Muscle of leg (tissue), 11 donors: ENCODE data around the gene WDR41. TPM values are rescaled to one million over a fixed set of nuclear protein-coding genes. Genes with fewer than 3 reads are reported as not detected.

Experiments used
- DNase-seq: peaks from one replicate; pipeline ENCODE4 v3.0.0; 2013
- H3K27ac ChIP-seq: one replicate; pipeline ENCODE4 v1.5.1; 2013; ENCODE audit warnings: mild to moderate bottlenecking, low read length, control low read depth
- H3K27me3 ChIP-seq: one replicate; pipeline ENCODE4 v1.6.1; 2013; ENCODE audit warnings: low read length; ENCODE audit not compliant: control insufficient read depth, insufficient read depth
- H3K36me3 ChIP-seq: one replicate; pipeline ENCODE4 v1.6.1; 2013; ENCODE audit warnings: low read length; ENCODE audit not compliant: control insufficient read depth, insufficient read depth
- H3K4me1 ChIP-seq: one replicate; pipeline ENCODE4 v1.6.1; 2013; ENCODE audit warnings: low read length; ENCODE audit not compliant: control insufficient read depth, insufficient read depth
- H3K4me3 ChIP-seq: one replicate; pipeline ENCODE4 v1.5.1; 2013; ENCODE audit warnings: low read length, control low read depth
- H3K9me3 ChIP-seq: replicated peaks from 2 replicates; pipeline ENCODE4 v1.6.1; 2013; ENCODE audit warnings: low read depth, low read length; ENCODE audit not compliant: control insufficient read depth
- WGBS: methylation state at CpG from one replicate; pipeline ENCODE4 v1.1.5; 2013; ENCODE audit warnings: missing lambda C conversion rate; ENCODE audit not compliant: insufficient coverage; 5-methylcytosine and 5-hydroxymethylcytosine counted together
- polyA plus RNA-seq, 8 donors: library from polyadenylated mRNA; unstranded; fragments of 120-200 nt; gene quantifications; one replicate each; pipeline versions ENCODE4 v1.2.1 to v1.2.3, GENCODE V29; 2013; ENCODE audit warnings: inconsistent platforms in 1 of 8, low replicate concordance in 1 of 8; ENCODE audit not compliant: insufficient read length in 8 of 8, insufficient read depth in 1 of 8
- total RNA-seq: library from RNA; stranded (reverse); fragments of 120-200 nt; gene quantifications from one replicate; pipeline ENCODE4 v1.2.4, GENCODE V29; 2013

WDR41 gene
- total and polyA plus RNA-seq, 9 donors, result 30.4 to 60.2 (median 42.4) TPM

GRCh38 chr5:77428526-77428925, 63.6 kb downstream of the WDR41 start:
- no CpG with 5 or more reads among the region's 5 CpGs for WGBS
- no peak overlapping the region for H3K27ac ChIP-seq
- no peak overlapping the region for H3K4me3 ChIP-seq
- DNase-seq, result no peak
- no peaks in the 10 kb centered on the region for H3K27me3 ChIP-seq
- H3K4me1 ChIP-seq, result no peaks in the 10 kb centered on the region
- peaks cover 23% of the 10 kb centered on the region for H3K36me3 ChIP-seq
- H3K9me3 ChIP-seq, result no peaks in the 10 kb centered on the region

- no peaks in the 10 kb centered on the region for H3K9me3 ChIP-seq
- DNase-seq, result peak; percentile 55
- H3K4me3 ChIP-seq, result no peak overlapping the region
- no peak overlapping the region for H3K27ac ChIP-seq
- no peaks in the 10 kb centered on the region for H3K4me1 ChIP-seq
- no peaks in the 10 kb centered on the region for H3K27me3 ChIP-seq
- H3K36me3 ChIP-seq, result peaks cover 23% of the 10 kb centered on the region
Measured at GRCh38 chr5:77427998-77428397, 64.1 kb downstream of the WDR41 start.

- H3K4me3 ChIP-seq, result no peak overlapping the region
- no peaks in the 10 kb centered on the region for H3K9me3 ChIP-seq
- DNase-seq, result no peak
- H3K27ac ChIP-seq, result no peak overlapping the region
- H3K27me3 ChIP-seq, result no peaks in the 10 kb centered on the region
- peaks cover 20% of the 10 kb centered on the region for H3K36me3 ChIP-seq
- no peaks in the 10 kb centered on the region for H3K4me1 ChIP-seq
- no CpG with 5 or more reads among the region's 2 CpGs for WGBS
Measured at GRCh38 chr5:77426670-77427069, 65.4 kb downstream of the WDR41 start.

GRCh38 chr5:77425998-77426659, 66.0 kb downstream of the WDR41 start:
- WGBS, result 67% methylated on average over 4 of the region's 8 CpGs
- peaks cover 20% of the 10 kb centered on the region for H3K36me3 ChIP-seq
- no peak overlapping the region for H3K27ac ChIP-seq
- H3K4me3 ChIP-seq, result no peak overlapping the region
- H3K27me3 ChIP-seq, result no peaks in the 10 kb centered on the region
- no peaks in the 10 kb centered on the region for H3K4me1 ChIP-seq
- no peaks in the 10 kb centered on the region for H3K9me3 ChIP-seq
- peak; percentile 32 for DNase-seq

GRCh38 chr5:77425420-77425819, 66.7 kb downstream of the WDR41 start:
- Histone ChIP-seq H3K27me3 (no peaks in the 10 kb centered on the region), H3K4me1 (no peaks in the 10 kb centered on the region), H3K36me3 (peaks cover 18% of the 10 kb centered on the region), H3K4me3 (no peak overlapping the region), H3K9me3 (no peaks in the 10 kb centered on the region), H3K27ac (no peak overlapping the region)
- no peak for DNase-seq
- 94% methylated on average over 3 of the region's 5 CpGs for WGBS

DNA sequence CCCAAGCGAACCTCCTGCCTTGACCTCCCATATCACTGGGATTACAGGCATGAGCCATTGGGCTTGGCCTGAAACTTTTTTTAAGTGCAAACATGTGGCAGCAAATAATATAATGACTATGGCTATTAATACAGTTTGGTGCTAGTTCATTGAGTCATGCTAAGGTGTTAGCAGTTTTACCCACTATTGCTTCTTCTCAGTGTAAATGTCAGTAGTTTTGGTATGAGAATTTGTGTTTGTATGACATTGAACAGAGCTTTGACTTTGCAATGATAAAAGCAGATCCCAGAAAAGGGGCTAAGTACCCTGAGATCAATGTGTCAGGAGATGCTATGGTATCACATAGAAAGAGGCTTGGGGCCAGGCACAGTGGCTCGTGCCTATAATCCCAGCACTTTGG, 67.2 kb downstream of the WDR41 start:
- Histone ChIP-seq H3K9me3 (no peaks in the 10 kb centered on the region), H3K4me1 (no peaks in the 10 kb centered on the region), H3K27me3 (no peaks in the 10 kb centered on the region), H3K4me3 (no peak overlapping the region), H3K36me3 (peaks cover 16% of the 10 kb centered on the region), H3K27ac (no peak overlapping the region)
- WGBS, result 60% methylated on average over 1 of the region's 2 CpGs
- DNase-seq, result no peak

DNA sequence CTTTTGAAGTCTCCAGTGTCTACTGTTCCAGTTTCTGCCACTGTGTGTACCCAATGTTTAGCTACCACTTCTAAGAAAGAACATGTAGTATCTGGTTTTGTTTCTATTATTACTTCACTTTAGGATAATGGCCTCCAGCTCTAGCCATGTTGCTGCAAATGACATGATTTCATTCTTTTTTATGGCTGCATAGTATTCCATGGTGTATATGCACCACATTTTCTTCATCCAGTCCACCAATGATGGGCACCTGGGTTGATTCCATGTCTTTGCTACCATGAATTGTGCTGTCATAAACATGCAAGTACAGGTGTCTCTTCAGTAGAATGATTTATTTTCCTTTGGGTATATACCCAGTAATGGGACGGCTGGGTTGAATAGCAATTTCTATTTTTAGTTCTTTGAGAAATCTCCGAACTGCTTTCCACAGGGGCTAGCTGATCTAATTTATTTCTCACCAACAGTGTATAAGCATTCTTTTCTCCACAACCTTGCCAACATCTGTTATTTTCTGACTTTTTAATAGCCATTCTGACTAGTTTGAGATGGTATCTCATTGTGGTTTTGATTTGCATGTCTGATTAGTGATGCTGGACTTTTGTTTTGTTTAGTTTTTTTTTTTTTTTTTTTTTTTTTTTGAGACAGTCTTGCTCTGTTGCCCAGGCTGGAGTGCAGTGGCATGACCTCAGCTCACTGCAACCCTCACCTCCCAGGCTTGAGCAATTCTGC, 68.9 kb downstream of the WDR41 start:
- Histone ChIP-seq H3K4me1 (no peaks in the 10 kb centered on the region), H3K27me3 (no peaks in the 10 kb centered on the region), H3K4me3 (no peak overlapping the region), H3K9me3 (no peaks in the 10 kb centered on the region), H3K36me3 (peaks cover 15% of the 10 kb centered on the region), H3K27ac (no peak overlapping the region)
- no peak for DNase-seq
- no CpG with 5 or more reads among the region's 2 CpGs for WGBS

GRCh38 chr5:77420940-77421339, 71.2 kb downstream of the WDR41 start:
- WGBS, result 50% methylated on average over 1 of the region's 3 CpGs
- H3K27me3 ChIP-seq, result no peaks in the 10 kb centered on the region
- no peaks in the 10 kb centered on the region for H3K9me3 ChIP-seq
- no peak for DNase-seq
- peaks cover 10% of the 10 kb centered on the region for H3K36me3 ChIP-seq
- no peaks in the 10 kb centered on the region for H3K4me1 ChIP-seq
- H3K4me3 ChIP-seq, result no peak overlapping the region
- H3K27ac ChIP-seq, result no peak overlapping the region

DNA sequence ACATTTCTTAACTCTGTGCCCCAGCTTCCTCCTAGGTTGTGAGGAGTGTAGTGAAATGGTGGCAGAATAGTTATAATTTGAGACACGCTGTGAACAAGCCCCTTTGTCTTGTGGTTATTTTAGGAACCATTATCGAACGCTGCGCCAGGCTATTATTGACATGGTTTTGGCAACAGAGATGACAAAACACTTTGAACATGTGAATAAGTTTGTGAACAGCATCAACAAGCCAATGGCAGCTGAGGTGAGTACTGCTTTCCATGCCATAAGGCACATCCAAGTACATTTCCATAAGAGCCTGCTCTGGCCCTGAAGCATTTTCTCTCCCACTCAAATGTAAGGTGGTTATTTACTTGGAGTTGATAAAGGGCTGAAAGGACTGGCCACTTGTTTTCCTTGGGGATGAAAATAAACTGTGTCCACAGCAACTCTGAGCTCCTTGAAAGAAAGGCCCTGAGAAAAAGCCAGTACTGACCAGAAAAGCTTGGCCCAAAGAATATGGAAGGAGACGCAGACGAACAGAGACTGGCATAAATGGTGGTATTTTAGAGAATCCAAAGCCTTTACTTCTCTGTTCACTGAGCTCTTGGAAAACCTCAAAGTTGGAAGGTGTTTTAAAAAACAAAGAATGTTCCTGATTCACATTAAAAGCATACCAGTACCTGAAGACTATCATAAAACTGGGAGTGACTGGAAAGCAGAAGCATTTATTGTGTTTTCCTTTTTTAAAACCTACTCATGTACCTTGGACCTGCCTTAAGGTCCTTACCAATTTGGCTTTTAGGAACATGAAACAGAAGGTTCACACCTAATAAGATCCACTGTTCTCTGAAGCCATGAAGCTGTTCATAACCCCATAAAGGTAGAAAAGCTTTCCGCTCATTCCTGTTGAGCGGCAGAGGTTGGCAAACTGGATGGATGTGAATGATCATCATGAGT, 72.2 kb downstream of the WDR41 start:
- H3K27ac ChIP-seq, result no peak overlapping the region
- no peaks in the 10 kb centered on the region for H3K4me1 ChIP-seq
- no peak for DNase-seq
- no peak overlapping the region for H3K4me3 ChIP-seq
- H3K9me3 ChIP-seq, result no peaks in the 10 kb centered on the region
- 100% methylated on average over 4 of the region's 8 CpGs for WGBS
- no peaks in the 10 kb centered on the region for H3K27me3 ChIP-seq
- H3K36me3 ChIP-seq, result peaks cover 3% of the 10 kb centered on the region
